Endothelial cell of umbilical vein (primary cell): Measurements from ENCODE around the gene TUNAR.

Source experiments
- CTCF ChIP-seq, 2 donors: IDR thresholded peaks; 1 replicate in 1 of 2; 2 replicates in 1 of 2; pipeline ENCODE4 v1.5.1; 2011; ENCODE audit warnings: low read length in 2 of 2, mild to moderate bottlenecking in 2 of 2, moderate library complexity in 2 of 2, control low read depth in 1 of 2, inconsistent platforms in 1 of 2, low read depth in 1 of 2; ENCODE audit not compliant: insufficient read depth in 1 of 2; ENCODE audit errors: extremely low read depth in 1 of 2
- EZH2 ChIP-seq: IDR thresholded peaks from 2 replicates; pipeline ENCODE4 v1.6.1; 2012; ENCODE audit warnings: borderline replicate concordance, low read depth, mild to moderate bottlenecking, moderate library complexity, low read length, inconsistent platforms; ENCODE audit not compliant: severe bottlenecking
- FOS ChIP-seq: IDR thresholded peaks from 2 replicates; pipeline ENCODE4 v1.6.1; 2011; ENCODE audit warnings: mild to moderate bottlenecking, low read length, moderate library complexity, borderline replicate concordance; ENCODE audit not compliant: insufficient read depth
- JUN ChIP-seq: IDR thresholded peaks from 2 replicates; pipeline ENCODE4 v1.6.1; 2011; ENCODE audit warnings: borderline replicate concordance, low read depth; ENCODE audit not compliant: insufficient read length, insufficient read depth
- MAX ChIP-seq: IDR thresholded peaks from 2 replicates; pipeline ENCODE4 v1.6.1; 2011; ENCODE audit not compliant: insufficient read depth, insufficient read length
- MYC ChIP-seq: IDR thresholded peaks from one replicate; pipeline ENCODE4 v1.6.1; 2011; ENCODE audit warnings: mild to moderate bottlenecking, low read depth, low read length
- POLR2A ChIP-seq: IDR thresholded peaks from 2 replicates; pipeline ENCODE4 v1.6.1; 2012; ENCODE audit warnings: low read depth, mild to moderate bottlenecking, control low read depth, low read length

- TF ChIP-seq POLR2A (no peak), CTCF (IDR thresholded peaks at IDR 0.05; ENCODE audit: extremely low read depth in 1 of 2, insufficient read depth in 1 of 2, low read depth in 1 of 2, low read length in 2 of 2) (no peak), MAX (no peak), EZH2 (no peak), JUN (no peak), FOS (no peak), MYC (no peak)
These were observed 42.1 kb upstream of the TUNAR start for GRCh38 chr14:95834496-95834895.
